Activated T-cell treated with anti-CD3 and anti-CD28 coated beads, Interleukin-2, amount 50 U/mL, for 48 hours (primary cell): ENCODE results near the gene TPSAB1.
A peak's percentile ranks its signal among the peaks of the same experiment; 100 is the strongest.
"Not testable (repeated sequence)": the region's sequence is repeated elsewhere in the genome, so short reads cannot be mapped to it uniquely, and the experiment has no call there.

Source experiments
- DNase-seq, 2 experiments: peaks; one replicate each; pipeline ENCODE4 v3.0.0-alpha.2; 2020

TPSAB1 gene

GRCh38 chr16:1240436-1240835 is at the start of gene TPSAB1:
Gene TPSAB1 (plus strand): TSS chr16:1240705. CDS start chr16:1240939, 234 bp downstream.
- DNase-seq = not testable (repeated sequence)

DNA sequence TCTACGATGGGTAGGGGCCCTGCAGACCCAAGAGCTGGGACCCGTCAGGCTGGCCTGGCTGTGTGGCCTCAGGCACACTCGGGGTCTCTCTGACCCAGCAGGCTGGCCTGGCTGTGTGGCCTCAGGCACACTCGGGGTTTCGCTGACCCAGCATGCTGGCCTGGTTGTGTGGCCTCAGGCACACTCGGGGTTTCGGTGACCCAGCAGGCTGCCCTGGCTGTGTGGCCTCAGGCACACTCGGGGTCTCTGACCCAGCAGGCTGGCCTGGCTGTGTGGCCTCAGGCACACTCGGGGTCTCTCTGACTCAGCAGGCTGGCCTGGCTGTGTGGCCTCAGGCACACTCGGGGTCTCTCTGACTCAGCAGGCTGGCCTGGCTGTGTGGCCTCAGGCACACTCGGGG is 49.7 kb upstream of the TPSAB1 start:
- DNase-seq = not testable (repeated sequence)

- no peak for DNase-seq
Observed at GRCh38 chr16:1192384-1193073, 48.0 kb upstream of the TPSAB1 start.

GRCh38 chr16:1193143-1193824 is 47.2 kb upstream of the TPSAB1 start:
- no peak for DNase-seq

- no peak for DNase-seq
Observed at GRCh38 chr16:1193825-1194581, 46.5 kb upstream of the TPSAB1 start.

- peak; percentile 41 to 42 for DNase-seq
Observed at GRCh38 chr16:1194665-1195392, 45.7 kb upstream of the TPSAB1 start.

DNA sequence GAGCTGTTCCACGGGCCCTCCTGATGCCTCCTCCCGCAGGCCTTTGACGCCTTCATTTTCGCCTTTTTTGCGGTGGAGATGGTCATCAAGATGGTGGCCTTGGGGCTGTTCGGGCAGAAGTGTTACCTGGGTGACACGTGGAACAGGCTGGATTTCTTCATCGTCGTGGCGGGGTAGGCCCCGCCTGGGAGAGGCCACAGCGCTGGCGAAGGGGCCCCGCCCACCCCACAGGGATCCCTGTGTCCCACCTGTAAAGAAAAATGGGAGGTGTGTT is 45.2 kb upstream of the TPSAB1 start:
- no peak for DNase-seq

DNA sequence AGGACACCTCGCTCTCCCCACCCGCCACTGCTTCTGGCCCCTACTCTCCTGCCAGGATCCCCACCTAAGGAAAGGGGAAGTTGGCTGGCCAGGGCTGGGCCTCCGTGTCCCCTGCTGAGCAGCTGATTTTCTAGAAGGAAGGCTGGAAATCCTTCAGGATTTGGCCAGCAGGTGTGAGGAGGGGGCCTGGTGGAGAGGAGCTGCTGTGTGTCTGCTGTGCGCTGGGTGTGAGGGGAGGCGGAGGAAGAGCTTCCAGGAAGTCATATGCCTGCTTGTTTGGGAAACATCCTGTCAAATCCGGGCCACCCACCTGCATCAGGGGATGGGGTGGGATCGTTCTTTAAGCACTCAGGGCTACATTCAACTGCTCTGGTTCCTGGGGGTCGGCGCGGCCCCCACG is 44.0 kb upstream of the TPSAB1 start:
- no peak for DNase-seq

DNA sequence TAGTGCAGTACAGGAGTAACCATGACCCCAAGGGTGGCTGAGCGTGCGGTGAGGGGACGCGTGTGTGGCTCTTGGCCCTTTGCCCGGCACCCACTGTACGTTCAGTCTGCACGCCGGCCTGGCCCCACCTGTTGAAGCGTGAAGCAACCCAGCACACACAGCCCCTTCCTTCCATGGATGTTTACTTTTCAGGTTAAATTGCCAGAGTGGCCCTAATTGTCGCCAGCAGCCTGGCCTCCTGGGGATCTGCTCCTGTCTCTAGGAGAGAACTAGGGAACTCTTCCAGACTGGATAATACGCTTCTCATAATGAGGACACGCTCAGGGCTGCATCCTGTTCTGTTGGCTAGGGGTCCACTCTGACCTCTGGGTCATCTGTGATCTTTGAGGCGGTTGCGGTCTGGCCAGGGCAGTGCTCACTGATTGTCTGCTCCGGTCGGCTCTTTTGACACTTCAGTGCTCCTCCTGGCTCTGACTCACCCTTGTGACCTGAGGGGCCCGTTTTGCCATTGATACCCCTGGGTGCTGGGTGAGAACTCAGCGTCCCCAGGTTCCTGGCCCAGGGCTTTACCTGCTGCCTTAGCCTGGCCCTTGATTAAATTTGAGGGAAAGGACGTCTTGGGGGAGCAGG is 43.2 kb upstream of the TPSAB1 start:
- DNase-seq = no peak

DNA sequence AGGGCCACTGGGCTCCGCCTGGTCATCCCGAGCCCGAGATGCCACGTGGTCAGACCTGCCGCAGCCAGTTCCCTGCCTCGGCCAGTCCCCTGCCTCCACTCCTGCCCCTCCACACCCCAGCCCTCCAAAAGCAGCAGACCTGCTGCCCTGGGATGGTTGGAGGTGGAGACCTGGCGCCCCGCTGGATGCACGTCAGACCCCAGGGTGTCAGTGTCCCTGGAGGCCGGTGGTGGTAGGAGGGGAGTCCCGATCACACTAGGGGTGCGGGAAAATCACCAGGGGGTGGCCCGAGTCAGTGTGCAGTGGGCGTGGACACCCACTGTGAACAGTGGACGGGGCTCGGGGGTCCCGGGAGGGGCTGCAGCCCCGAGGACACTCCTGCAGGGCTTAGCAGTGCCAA is 42.3 kb upstream of the TPSAB1 start:
- DNase-seq = no peak

DNA sequence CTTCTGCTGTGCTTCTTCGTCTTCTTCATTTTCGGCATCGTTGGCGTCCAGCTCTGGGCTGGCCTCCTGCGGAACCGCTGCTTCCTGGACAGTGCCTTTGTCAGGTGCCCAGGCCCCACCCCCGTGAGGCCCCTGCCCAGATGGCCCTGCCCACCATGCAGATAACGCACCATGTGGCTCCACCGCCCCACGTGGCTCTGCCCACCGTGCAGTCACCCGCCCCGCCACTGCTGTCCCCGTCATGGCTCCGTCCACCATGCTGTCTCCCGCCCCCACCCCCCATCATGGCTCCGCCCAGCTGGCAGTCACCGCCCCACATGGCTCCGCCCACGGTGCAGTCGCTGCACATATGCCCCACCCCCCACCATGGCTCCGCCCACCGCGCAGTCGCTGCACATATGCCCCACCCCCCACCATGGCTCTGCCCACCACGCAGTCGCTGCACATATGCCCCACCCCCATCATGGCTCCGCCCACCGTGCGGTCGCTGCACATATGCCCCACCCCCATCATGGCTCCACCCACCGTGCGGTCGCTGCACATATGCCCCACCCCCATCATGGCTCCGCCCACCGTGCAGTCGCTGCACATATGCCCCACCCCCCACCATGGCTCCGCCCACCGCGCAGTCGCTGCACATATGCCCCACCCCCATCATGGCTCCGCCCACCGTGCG is 41.7 kb upstream of the TPSAB1 start:
- DNase-seq = not testable (repeated sequence)

- DNase-seq = no peak
Observed at GRCh38 chr16:1199347-1200013, 41.0 kb upstream of the TPSAB1 start.

DNA sequence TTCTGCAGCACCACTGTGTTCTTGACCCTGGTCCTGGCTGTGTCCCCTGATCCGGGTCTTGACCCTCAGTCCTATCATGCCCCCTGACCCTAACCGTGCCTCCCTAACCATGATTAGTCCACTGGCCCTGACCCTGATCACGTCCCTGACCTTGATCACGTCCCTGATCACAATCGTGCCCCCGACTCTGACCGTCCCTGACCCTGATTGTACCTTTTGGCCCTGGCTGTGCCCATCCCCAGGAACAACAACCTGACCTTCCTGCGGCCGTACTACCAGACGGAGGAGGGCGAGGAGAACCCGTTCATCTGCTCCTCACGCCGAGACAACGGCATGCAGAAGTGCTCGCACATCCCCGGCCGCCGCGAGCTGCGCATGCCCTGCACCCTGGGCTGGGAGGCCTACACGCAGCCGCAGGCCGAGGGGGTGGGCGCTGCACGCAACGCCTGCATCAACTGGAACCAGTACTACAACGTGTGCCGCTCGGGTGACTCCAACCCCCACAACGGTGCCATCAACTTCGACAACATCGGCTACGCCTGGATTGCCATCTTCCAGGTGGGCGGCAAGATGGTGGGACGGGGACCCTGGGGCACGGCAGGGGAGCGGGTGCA is 40.4 kb upstream of the TPSAB1 start:
- DNase-seq = no peak

GRCh38 chr16:1201444-1201843 is 39.1 kb upstream of the TPSAB1 start:
- DNase-seq = no peak

GRCh38 chr16:1202274-1202673 is 38.2 kb upstream of the TPSAB1 start:
- no peak for DNase-seq

DNA sequence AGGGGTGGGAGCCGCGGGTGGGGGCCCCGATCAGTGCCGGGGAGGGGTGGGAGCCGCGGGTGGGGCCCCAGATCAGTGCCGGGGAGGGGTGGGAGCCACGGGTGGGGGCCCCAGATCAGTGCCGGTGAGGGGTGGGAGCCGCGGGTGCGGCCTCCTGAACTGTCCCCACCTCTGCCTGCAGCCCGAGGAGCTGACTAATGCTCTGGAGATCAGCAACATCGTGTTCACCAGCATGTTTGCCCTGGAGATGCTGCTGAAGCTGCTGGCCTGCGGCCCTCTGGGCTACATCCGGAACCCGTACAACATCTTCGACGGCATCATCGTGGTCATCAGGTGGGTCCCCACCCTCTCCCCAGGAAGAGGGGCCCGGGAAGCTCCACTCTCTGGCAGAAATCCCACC is 35.6 kb upstream of the TPSAB1 start:
- DNase-seq = no peak

GRCh38 chr16:1206326-1206725 is 34.2 kb upstream of the TPSAB1 start:
- no peak for DNase-seq

GRCh38 chr16:1206786-1207185 is 33.7 kb upstream of the TPSAB1 start:
- DNase-seq = no peak

DNA sequence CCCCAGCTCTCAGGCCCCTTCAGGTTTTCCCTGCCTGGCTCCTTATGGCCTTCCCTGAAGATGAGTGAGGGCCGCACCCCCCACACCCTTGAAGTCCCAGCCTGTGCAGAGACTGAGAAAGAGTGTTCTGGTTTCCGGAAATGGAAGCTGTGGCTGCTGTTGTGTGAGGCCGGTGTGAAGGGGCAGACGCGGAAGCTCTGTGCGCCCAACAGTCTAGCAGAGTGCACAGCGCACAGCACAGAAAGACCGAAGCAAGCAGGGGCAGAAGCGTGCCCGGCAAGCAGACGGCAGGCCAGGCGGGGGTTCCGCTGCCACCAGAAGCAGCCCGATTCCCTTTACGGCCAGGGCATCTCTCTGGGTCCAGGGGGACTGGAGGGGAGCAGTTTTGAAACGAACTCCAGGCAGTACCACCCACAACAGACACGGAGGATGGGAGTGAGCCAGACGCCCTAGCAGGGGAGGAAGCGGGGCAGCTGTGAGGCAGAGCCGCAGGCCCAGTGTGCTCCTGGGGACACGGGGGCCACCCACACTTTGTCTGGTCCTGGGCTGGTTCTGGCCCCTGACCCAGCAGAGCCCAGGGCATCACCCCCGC is 32.2 kb upstream of the TPSAB1 start:
- no peak for DNase-seq

DNA sequence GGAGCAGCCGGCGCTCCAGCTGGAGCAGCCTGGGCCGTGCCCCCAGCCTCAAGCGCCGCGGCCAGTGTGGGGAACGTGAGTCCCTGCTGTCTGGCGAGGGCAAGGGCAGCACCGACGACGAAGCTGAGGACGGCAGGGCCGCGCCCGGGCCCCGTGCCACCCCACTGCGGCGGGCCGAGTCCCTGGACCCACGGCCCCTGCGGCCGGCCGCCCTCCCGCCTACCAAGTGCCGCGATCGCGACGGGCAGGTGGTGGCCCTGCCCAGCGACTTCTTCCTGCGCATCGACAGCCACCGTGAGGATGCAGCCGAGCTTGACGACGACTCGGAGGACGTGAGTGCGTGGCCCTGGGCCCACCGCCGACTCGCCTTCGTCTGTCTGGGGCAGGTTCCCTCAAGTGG is 31.4 kb upstream of the TPSAB1 start:
- no peak for DNase-seq

DNA sequence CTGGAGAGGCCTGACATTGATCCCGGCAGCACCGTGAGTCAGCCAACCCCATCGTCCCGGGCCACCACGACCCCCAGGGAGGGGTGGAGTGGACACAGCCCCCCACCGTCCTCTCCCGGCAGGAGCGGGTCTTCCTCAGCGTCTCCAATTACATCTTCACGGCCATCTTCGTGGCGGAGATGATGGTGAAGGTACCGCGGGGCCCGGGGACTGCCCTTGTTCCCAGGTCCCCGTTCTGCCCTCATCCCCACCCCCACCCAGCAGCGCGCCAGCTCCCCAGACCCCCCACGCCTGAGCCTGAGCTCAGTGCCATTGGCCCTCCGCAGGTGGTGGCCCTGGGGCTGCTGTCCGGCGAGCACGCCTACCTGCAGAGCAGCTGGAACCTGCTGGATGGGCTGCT is 30.0 kb upstream of the TPSAB1 start:
- DNase-seq = no peak
